Upper lobe of right lung (tissue), 1 donor: Measurements from ENCODE around the gene HSDL2. TPM values are rescaled to one million over a fixed set of nuclear protein-coding genes. Genes with fewer than 3 reads are reported as not detected.
A peak's percentile ranks its signal among the peaks of the same experiment; 100 is the strongest.

ENCODE experiments used
- ATAC-seq: fragments of 200-7000 bp; cut with Tn5 transposase; one replicate; pipeline ENCODE4 v1.9.1; 2020; ENCODE audit warnings: mild to moderate bottlenecking, moderate library complexity
- DNase-seq: peaks from one replicate; pipeline ENCODE4 v3.0.0-alpha.2; 2020
- H3K27ac ChIP-seq: fragments of 200-600 bp; one replicate; pipeline ENCODE4 v1.8.0; 2022
- H3K27me3 ChIP-seq: fragments of 200-600 bp; one replicate; pipeline ENCODE4 v1.8.0; 2022; ENCODE audit warnings: mild to moderate bottlenecking
- H3K36me3 ChIP-seq: fragments of 200-600 bp; one replicate; pipeline ENCODE4 v1.8.0; 2022
- H3K4me1 ChIP-seq: fragments of 200-600 bp; one replicate; pipeline ENCODE4 v1.8.0; 2022
- H3K4me3 ChIP-seq: fragments of 200-600 bp; one replicate; pipeline ENCODE4 v1.8.0; 2022; ENCODE audit warnings: mild to moderate bottlenecking
- H3K9me3 ChIP-seq: fragments of 200-600 bp; one replicate; pipeline ENCODE4 v1.8.0; 2022
- intact Hi-C: fragments of 100-400 bp; cut with DNase I; formaldehyde crosslinking; loops from one replicate; pipeline ENCODE4 v1.11.0; 2022
- total RNA-seq: library from RNA; stranded (reverse); fragmentation: NEBNext Ultra II Directional; extraction: Animal tissue kit (Norgen Biotek cat#: 25700); gene quantifications from one replicate; pipeline ENCODE4 v1.2.1, GENCODE V29; 2021
- TF ChIP-seq, protein P1 (sequence below): fragments of 200-600 bp; IDR thresholded peaks from one replicate; pipeline ENCODE4 v1.8.0; 2022; ENCODE audit warnings: antibody characterized with exemption
- donor health status: DM: no; HTN: yes; CAD: no; lungs with severe emphysema.

HSDL2 gene
- total RNA-seq, 1 donor from 2014 or later: 56.3 TPM

DNA sequence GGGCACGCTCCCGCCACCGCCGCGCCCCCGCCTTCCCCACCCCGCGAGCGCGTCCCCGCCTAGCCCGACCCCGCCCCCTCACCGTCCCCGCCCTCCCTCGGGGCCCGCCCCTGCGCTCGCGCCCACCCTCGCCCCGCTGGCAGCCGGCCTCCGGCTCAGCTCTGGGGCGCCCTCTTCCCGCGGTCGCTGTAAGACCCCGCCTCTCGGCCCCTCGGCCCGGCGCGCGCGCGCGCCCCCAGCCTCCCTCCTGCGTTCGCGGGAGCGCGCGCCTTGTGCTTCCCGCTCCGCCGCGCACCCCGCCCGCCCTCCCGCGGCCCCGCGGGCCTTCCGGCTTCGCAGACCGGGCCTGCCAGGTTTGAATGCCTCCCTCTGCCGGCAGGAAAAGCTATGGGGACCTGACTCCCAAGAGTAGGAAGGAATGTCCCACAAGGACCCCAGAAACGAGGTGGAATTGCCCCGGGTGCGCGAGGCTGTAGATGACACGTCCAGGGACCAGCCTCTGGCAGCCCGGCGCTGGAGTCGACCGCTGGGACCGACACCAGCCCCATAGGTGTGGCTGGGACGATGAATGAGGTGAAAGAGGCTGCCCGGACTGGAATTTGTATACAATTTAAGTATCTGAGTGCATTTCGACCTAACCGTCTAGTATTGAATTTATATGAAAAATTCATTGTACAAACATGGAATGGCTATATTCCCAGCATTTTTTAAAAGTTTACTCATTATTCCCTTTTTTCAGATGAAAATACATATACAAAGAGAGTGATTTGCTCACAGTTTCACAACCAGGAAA, 46.1 kb upstream of the HSDL2 start:
- peak; percentile 98 for DNase-seq
- Histone ChIP-seq H3K27ac (peak overlapping the region; percentile 95), H3K36me3 (no peaks in the 10 kb centered on the region), H3K27me3 (no peaks in the 10 kb centered on the region), H3K4me1 (peaks cover 15% of the 10 kb centered on the region), H3K4me3 (peak overlapping the region; percentile 84), H3K9me3 (no peaks in the 10 kb centered on the region)
- intact Hi-C loops: no loop called here
- TF ChIP-seq, protein P1, sequence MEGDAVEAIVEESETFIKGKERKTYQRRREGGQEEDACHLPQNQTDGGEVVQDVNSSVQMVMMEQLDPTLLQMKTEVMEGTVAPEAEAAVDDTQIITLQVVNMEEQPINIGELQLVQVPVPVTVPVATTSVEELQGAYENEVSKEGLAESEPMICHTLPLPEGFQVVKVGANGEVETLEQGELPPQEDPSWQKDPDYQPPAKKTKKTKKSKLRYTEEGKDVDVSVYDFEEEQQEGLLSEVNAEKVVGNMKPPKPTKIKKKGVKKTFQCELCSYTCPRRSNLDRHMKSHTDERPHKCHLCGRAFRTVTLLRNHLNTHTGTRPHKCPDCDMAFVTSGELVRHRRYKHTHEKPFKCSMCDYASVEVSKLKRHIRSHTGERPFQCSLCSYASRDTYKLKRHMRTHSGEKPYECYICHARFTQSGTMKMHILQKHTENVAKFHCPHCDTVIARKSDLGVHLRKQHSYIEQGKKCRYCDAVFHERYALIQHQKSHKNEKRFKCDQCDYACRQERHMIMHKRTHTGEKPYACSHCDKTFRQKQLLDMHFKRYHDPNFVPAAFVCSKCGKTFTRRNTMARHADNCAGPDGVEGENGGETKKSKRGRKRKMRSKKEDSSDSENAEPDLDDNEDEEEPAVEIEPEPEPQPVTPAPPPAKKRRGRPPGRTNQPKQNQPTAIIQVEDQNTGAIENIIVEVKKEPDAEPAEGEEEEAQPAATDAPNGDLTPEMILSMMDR: peak; percentile 49
- peak; percentile 95 for ATAC-seq

DNA sequence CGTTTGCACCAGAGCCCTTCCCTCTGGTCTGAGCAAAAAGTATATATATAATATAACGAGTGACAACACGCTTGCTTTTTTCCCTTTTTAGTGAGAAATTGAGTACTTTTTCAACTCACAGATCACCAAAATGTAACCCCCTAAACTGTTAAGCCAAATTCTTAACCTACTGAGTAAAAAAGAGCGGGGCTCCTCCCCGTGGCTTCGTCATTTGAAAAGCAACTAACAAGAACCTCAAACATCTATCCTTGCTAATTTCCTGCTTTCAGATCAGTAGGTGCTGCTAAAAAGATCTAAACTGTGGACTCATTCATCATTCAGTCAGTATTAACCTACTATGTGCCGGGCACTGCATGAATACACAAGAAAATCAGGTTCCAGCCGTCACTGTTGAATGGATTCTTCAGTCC, 45.5 kb upstream of the HSDL2 start:
- ATAC-seq: no peak
- Histone ChIP-seq H3K36me3 (no peaks in the 10 kb centered on the region), H3K4me1 (peaks cover 15% of the 10 kb centered on the region), H3K27ac (peak overlapping the region; percentile 92), H3K27me3 (no peaks in the 10 kb centered on the region), H3K4me3 (peak overlapping the region; percentile 76), H3K9me3 (no peaks in the 10 kb centered on the region)
- intact Hi-C loops: no loop called here
- no peak for DNase-seq
- TF ChIP-seq, protein P1: no peak

GRCh38 chr9:112337547-112337946, 42.4 kb upstream of the HSDL2 start:
- TF ChIP-seq, protein P1: no peak
- H3K36me3 ChIP-seq: no peaks in the 10 kb centered on the region
- no peak overlapping the region for H3K4me3 ChIP-seq
- DNase-seq (no peak), ATAC-seq (no peak)
- no peaks in the 10 kb centered on the region for H3K27me3 ChIP-seq
- H3K9me3 ChIP-seq: no peaks in the 10 kb centered on the region
- H3K4me1 ChIP-seq: no peaks in the 10 kb centered on the region
- H3K27ac ChIP-seq: no peak overlapping the region
- intact Hi-C loops: no loop called here

DNA sequence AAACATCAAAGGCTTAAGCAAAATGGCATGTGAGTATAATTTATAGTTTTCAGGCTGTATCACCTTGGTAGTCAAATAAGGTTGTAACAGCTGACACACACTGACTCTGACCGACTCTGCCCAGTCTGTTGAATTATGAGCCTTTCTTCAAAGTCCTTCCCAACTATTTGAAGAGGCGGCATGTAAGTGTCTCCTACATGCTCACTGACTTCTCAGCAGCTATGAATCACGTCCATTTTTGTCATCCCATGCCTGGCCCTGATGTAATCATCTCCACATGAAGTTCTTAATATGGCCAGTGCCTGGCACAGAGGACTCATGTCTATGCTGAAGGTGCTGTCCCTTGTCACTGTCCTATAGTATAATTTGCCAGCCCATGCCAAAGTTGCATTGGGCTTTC, 41.3 kb upstream of the HSDL2 start:
- ATAC-seq: no peak
- Histone ChIP-seq H3K36me3 (no peaks in the 10 kb centered on the region), H3K27me3 (no peaks in the 10 kb centered on the region), H3K27ac (no peak overlapping the region), H3K4me1 (no peaks in the 10 kb centered on the region), H3K9me3 (no peaks in the 10 kb centered on the region), H3K4me3 (no peak overlapping the region)
- intact Hi-C loops: no loop called here
- TF ChIP-seq, protein P1: no peak
- DNase-seq: no peak

DNA sequence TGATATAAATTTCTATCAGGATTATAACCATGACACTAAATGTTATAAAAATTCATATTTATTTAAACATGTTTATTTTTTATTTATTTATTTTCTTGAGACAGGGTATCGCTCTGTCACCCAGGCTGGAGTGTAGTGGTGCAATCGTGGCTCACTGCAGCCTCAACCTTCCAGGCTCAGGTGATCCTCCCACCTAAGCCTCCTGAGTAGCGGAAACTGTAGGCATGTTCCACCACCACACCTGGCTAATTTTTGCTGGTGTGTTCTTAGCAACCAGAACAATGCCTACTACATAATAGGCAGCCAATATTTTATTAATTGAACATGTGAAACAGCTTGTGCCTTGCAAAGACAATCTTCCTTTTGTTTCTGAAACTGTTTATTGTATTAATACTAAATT, 40.0 kb upstream of the HSDL2 start:
- DNase-seq (no peak), ATAC-seq (no peak)
- H3K36me3 ChIP-seq: no peaks in the 10 kb centered on the region
- no peak overlapping the region for H3K4me3 ChIP-seq
- no peak overlapping the region for H3K27ac ChIP-seq
- no peaks in the 10 kb centered on the region for H3K4me1 ChIP-seq
- H3K27me3 ChIP-seq: no peaks in the 10 kb centered on the region
- TF ChIP-seq, protein P1: no peak
- intact Hi-C loops: no loop called here
- H3K9me3 ChIP-seq: no peaks in the 10 kb centered on the region
